Epithelial cell of esophagus (primary cell): Measurements from ENCODE around the gene CLCA4.
A peak's percentile ranks its signal among the peaks of the same experiment; 100 is the strongest.

Source experiments
- DNase-seq: peaks from one replicate; pipeline ENCODE4 v3.0.0; 2010; ENCODE audit warnings: low read depth
- H3K4me3 ChIP-seq: 2 replicates; pipeline ENCODE4 v1.5.1; 2011; ENCODE audit warnings: mild to moderate bottlenecking, low read length, control low read depth
- TF ChIP-seq, protein P1 (sequence below): IDR thresholded peaks from 2 replicates; pipeline ENCODE4 v1.5.1; 2011; ENCODE audit warnings: low read depth, mild to moderate bottlenecking, low read length, control low read depth, inconsistent platforms; ENCODE audit not compliant: insufficient read depth; ENCODE audit errors: missing control alignments

Gene CLCA4

GRCh38 chr1:86503406-86504136 is 43.3 kb upstream of the CLCA4 start:
- DNase-seq: no peak
- TF ChIP-seq, protein P1, sequence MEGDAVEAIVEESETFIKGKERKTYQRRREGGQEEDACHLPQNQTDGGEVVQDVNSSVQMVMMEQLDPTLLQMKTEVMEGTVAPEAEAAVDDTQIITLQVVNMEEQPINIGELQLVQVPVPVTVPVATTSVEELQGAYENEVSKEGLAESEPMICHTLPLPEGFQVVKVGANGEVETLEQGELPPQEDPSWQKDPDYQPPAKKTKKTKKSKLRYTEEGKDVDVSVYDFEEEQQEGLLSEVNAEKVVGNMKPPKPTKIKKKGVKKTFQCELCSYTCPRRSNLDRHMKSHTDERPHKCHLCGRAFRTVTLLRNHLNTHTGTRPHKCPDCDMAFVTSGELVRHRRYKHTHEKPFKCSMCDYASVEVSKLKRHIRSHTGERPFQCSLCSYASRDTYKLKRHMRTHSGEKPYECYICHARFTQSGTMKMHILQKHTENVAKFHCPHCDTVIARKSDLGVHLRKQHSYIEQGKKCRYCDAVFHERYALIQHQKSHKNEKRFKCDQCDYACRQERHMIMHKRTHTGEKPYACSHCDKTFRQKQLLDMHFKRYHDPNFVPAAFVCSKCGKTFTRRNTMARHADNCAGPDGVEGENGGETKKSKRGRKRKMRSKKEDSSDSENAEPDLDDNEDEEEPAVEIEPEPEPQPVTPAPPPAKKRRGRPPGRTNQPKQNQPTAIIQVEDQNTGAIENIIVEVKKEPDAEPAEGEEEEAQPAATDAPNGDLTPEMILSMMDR: no peak
- H3K4me3 ChIP-seq: no peak overlapping the region

DNA sequence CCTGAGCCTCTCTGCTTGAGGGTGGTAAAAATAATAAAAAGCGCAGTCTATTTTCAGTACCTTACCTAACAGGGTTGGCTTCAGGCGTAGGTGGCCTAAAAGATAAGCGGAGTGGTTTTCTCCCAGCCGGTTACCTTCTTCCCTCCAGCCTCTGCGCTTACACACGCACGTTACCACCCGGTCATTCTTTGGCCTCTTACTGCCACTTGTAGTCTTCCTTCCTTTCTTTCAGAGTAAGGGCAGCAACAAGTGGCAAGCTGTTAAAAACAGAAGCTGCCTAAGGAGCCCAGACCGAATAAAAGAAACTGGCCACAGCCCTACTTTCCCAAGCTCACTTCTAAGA is 42.8 kb upstream of the CLCA4 start:
- H3K4me3 ChIP-seq: no peak overlapping the region
- TF ChIP-seq, protein P1: no peak
- no peak for DNase-seq

- peak; percentile 80 for DNase-seq
- no peak overlapping the region for H3K4me3 ChIP-seq
- TF ChIP-seq, protein P1: no peak
Observed at GRCh38 chr1:86504895-86505563, 41.8 kb upstream of the CLCA4 start.

GRCh38 chr1:86505564-86505902 is 41.3 kb upstream of the CLCA4 start:
- H3K4me3 ChIP-seq: no peak overlapping the region
- DNase-seq: no peak
- TF ChIP-seq, protein P1: no peak

DNA sequence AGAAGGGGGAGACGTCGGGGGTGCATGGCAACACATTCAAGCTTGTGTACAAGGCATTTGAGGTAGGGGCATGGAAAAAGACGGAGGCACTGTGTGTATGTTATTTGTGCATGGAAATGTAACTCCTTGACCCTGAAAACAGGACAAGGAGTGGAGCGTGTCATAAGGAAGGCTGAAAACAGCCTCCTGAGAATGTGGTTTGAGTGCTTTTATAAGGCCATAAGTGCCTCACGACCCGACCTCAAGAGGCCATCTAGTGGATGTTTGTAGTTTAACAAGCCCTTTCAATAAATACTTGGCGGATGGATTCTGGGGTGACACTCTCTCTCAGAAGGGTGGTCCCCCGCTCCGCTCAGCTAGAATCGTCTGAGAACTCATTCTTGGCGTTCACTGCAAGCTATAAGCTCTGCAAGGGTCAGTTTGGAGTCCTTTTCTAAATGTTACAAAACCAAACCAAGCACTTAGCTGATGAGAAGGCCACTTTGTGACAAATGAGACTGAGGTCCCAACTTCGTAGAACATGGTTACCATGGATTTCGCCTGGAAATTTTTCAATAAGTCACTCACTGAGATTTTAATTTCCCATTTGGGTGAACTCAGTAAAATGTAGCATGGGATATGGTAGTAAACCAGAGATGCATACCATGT is 38.8 kb upstream of the CLCA4 start:
- TF ChIP-seq, protein P1: peak; percentile 46
- peak; percentile 46 for DNase-seq
- no peak overlapping the region for H3K4me3 ChIP-seq

DNA sequence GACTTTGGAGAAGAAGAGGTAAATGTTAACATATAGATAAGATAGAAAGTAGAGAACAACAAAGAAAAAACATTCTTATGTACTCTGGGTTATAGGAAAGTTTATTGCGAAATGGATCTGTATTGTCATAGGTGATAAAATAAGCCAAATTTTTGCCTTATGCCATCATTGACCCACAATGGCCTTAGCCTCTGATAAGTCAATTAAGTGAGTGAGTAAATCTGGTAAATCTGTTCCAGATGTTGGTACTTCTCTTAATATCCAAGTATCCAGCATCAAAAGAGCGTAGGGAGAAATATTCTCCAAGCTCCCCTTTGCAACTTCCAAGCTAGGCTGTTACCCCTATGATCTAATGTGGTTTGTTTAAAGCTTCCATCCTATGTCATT is 38.3 kb upstream of the CLCA4 start:
- H3K4me3 ChIP-seq: no peak overlapping the region
- TF ChIP-seq, protein P1: no peak
- no peak for DNase-seq

DNA sequence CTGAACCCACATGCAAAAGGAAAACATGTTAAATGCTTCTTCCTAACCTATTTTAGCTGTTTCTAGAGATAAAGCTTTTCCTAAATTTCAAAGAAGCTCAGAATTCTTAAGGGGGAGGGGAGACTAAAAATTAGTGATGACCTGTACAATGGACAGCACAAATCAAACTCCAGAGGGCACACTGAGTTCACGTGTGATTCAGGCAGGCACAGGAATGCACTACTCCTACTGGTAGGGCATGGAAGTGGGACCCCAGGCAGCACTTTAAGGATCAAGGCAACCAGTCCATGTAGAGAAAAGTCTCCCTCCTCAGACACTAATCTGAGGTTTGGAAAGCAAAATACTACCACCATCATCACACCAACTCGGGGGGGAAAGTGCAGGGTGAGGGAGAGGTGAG is 31.3 kb upstream of the CLCA4 start:
- DNase-seq: peak; percentile 61
- TF ChIP-seq, protein P1: peak; percentile 56
- no peak overlapping the region for H3K4me3 ChIP-seq
